ENCODE data around the gene SERTAD2.

DNA sequence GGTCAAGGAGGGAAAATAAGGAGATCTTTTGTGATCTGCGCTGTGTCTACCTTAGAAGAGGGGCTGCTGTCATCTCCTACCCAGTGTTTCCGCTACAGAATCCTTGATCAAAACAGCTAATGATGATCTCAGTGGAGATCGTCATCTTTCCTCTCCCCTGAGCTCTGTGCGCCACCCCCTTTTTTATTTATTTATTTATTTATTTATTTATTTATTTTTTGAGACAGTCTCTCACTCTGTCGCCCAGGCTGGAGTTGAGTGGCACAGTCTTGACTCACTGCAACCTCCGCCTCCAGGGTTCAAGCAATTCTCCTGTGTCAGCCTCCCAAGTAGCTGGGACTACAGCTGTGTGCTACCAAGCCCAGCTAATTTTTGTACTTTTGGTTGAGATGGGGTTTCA lies 55.5 kb downstream of the SERTAD2 start:
- no peak for TF ChIP-seq EP300 (IDR thresholded peaks at IDR 0.05; ENCODE audit: low read depth)
- TF ChIP-seq, protein P1, sequence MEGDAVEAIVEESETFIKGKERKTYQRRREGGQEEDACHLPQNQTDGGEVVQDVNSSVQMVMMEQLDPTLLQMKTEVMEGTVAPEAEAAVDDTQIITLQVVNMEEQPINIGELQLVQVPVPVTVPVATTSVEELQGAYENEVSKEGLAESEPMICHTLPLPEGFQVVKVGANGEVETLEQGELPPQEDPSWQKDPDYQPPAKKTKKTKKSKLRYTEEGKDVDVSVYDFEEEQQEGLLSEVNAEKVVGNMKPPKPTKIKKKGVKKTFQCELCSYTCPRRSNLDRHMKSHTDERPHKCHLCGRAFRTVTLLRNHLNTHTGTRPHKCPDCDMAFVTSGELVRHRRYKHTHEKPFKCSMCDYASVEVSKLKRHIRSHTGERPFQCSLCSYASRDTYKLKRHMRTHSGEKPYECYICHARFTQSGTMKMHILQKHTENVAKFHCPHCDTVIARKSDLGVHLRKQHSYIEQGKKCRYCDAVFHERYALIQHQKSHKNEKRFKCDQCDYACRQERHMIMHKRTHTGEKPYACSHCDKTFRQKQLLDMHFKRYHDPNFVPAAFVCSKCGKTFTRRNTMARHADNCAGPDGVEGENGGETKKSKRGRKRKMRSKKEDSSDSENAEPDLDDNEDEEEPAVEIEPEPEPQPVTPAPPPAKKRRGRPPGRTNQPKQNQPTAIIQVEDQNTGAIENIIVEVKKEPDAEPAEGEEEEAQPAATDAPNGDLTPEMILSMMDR (IDR thresholded peaks at IDR 0.05), result no peak
- TF ChIP-seq POLR2AphosphoS5 (IDR thresholded peaks at IDR 0.05), result no peak
- TF ChIP-seq POLR2A (IDR thresholded peaks at IDR 0.05), result no peak

Data from transverse colon (tissue), 4 donors.